Dermis blood vessel endothelial cell (primary cell): ENCODE data around the gene MB21D2. TPM values are rescaled to one million over a fixed set of nuclear protein-coding genes. Genes with fewer than 3 reads are reported as not detected.
"Not testable (repeated sequence)": the region's sequence is repeated elsewhere in the genome, so short reads cannot be mapped to it uniquely, and the experiment has no call there.

ENCODE experiments used
- DNase-seq: peaks from one replicate; pipeline ENCODE4 v3.0.0; 2010
- total RNA-seq: library from RNA; depleted of rRNA; stranded (reverse); fragments of >200 nt; gene quantifications from 2 replicates; pipeline ENCODE4 v1.2.3, GENCODE V29; 2014

MB21D2 gene, protein sequence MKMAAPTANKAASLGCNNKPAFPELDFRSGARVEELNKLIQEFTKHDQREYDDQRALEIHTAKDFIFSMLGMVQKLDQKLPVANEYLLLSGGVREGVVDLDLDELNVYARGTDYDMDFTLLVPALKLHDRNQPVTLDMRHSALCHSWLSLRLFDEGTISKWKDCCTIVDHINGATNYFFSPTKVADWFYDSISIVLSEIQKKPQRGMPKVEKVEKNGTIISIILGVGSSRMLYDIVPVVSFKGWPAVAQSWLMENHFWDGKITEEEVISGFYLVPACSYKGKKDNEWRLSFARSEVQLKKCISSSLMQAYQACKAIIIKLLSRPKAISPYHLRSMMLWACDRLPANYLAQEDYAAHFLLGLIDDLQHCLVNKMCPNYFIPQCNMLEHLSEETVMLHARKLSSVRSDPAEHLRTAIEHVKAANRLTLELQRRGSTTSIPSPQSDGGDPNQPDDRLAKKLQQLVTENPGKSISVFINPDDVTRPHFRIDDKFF
- 3.9 and 4.0 TPM in 2 replicates for total RNA-seq

- peak; percentile 80 for DNase-seq
These were observed at the start of gene MB21D2 for GRCh38 chr3:192917404-192918274. MB21D2 (minus strand) TSS chr3:192917856; CDS start chr3:192917840, 16 bp downstream.

DNA sequence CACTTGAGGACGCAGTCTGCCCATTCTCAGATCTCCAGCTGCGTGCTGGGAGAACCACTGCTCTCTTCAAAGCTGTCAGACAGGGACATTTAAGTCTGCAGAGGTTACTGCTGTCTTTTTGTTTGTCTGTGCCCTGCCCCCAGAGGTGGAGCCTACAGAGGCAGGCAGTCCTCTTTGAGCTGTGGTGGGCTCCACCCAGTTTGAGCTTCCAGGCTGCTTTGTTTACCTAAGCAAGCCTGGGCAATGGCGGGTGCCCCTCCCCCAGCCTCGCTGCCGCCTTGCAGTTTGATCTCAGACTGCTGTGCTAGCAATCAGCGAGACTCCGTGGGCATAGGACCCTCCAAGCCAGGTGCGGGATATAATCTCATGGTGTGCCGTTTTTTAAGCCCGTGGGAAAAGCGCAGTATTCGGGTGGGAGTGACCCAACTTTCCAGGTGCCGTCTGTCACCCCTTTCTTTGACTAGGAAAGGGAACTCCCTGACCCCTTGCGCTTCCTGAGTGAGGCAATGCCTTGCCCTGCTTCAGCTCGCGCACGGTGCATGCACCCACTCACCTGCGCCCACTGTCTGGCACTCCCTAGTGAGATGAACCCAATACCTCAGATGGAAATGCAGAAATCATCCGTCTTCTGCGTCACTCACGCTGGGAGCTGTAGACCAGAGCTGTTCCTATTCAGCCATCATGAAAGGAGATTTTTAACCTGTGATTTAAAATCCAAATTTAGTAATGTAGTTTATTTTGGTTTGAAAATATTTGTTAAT, 47.5 kb upstream of the MB21D2 start:
- not testable (repeated sequence) for DNase-seq

GRCh38 chr3:192959773-192960172, 42.1 kb upstream of the MB21D2 start:
- no peak for DNase-seq

GRCh38 chr3:192958219-192958872, 40.7 kb upstream of the MB21D2 start:
- no peak for DNase-seq

GRCh38 chr3:192957441-192958021, 39.9 kb upstream of the MB21D2 start:
- DNase-seq = peak; percentile 86

GRCh38 chr3:192953926-192954325, 36.3 kb upstream of the MB21D2 start:
- no peak for DNase-seq

GRCh38 chr3:192947421-192947820, 29.8 kb upstream of the MB21D2 start:
- no peak for DNase-seq

GRCh38 chr3:192943393-192943792, 25.7 kb upstream of the MB21D2 start:
- DNase-seq = no peak

- no peak for DNase-seq
These were observed 25.0 kb upstream of the MB21D2 start for GRCh38 chr3:192942625-192943024.

- no peak for DNase-seq
These were observed 22.5 kb upstream of the MB21D2 start for GRCh38 chr3:192940129-192940528.

- no peak for DNase-seq
These were observed 17.8 kb upstream of the MB21D2 start for GRCh38 chr3:192935441-192935840.

GRCh38 chr3:192933779-192934460, 16.3 kb upstream of the MB21D2 start:
- DNase-seq = no peak

GRCh38 chr3:192933259-192933658, 15.6 kb upstream of the MB21D2 start:
- no peak for DNase-seq

GRCh38 chr3:192931825-192932224, 14.2 kb upstream of the MB21D2 start:
- no peak for DNase-seq

GRCh38 chr3:192930577-192930976, 12.9 kb upstream of the MB21D2 start:
- DNase-seq = no peak

- no peak for DNase-seq
These were observed 12.3 kb upstream of the MB21D2 start for GRCh38 chr3:192929755-192930547.

DNA sequence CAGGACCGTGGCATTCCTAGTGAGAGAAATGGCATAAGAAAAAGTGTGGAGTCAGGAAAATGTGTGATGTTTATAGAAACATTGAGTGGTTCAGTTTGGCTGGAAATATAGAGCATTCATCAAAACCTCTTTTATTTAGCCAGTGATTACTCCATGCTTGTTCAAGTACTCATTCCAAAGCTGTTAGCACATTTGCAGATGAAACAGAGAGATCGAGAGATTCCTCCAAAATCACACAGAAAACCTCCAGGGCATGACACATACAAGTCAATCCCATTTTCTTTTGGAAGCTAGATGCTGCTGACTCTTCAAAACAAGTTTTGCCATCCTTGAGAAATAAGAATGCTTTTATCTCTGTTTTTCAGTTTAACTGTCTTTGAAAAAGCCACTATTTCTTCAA, 11.5 kb upstream of the MB21D2 start:
- no peak for DNase-seq

DNA sequence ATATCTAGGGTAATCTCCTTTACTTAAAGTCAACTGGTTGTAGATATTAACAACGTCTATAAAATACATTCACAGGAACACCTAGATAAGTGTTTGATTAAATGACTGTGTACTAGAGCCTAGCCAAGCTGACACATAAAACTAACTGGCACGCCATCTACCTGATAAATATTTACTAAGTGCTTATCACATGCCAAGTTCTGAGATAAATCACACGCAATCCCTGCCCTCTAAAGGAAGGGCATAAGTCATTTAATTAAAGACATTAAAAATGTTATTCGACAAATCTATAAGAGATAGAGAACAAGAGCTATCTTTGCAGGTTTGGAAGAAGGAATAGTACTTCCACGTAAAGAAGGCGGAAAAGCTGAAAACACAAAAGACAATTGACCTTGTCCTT, 11.1 kb upstream of the MB21D2 start:
- no peak for DNase-seq

- DNase-seq = no peak
These were observed 10.4 kb upstream of the MB21D2 start for GRCh38 chr3:192928016-192928415.

GRCh38 chr3:192927016-192927415, 9.4 kb upstream of the MB21D2 start:
- no peak for DNase-seq
